PC-9 (cell line): Measurements from ENCODE around the gene FTO. TPM values are rescaled to one million over a fixed set of nuclear protein-coding genes. Genes with fewer than 3 reads are reported as not detected.

Source experiments
- BruUV-seq: library from RNA; stranded (reverse); fragments of 400-500 nt; replicated peaks from 2 replicates; lab custom pipeline; 2021; lab: Mats Ljungman, UMichigan
- CTCF ChIA-PET: fragments of 300-600 bp; sonication (Branson Sonifier 250); formaldehyde crosslinking; loops from one replicate; lab custom pipeline; 2022; ENCODE audit warnings: antibody characterized with exemption; lab: Charles Lee
- POLR2A ChIA-PET: fragments of 300-600 bp; sonication (Branson Sonifier 250); formaldehyde crosslinking; loops from one replicate; lab custom pipeline; 2022; ENCODE audit warnings: antibody characterized with exemption; ENCODE audit not compliant: unreplicated experiment; lab: Charles Lee
- DNase-seq, 2 experiments: peaks; one replicate each; pipeline versions ENCODE4 v3.0.0 to v3.0.0-alpha.2; 2015 to 2022; ENCODE audit warnings: mixed read lengths in 1 of 2
- H2AFZ ChIP-seq: fragments of 200-600 bp; sonication (generic); 2 replicates; pipeline ENCODE4 v1.8.1; 2017; ENCODE audit warnings: antibody characterized with exemption
- H3F3A ChIP-seq: fragments of 200-600 bp; sonication (generic); 2 replicates; pipeline ENCODE4 v1.8.1; 2017; ENCODE audit warnings: antibody characterized with exemption, mild to moderate bottlenecking, low read depth; ENCODE audit not compliant: insufficient read depth
- H3K27ac ChIP-seq: fragments of 200-600 bp; sonication (generic); 2 replicates; pipeline ENCODE4 v1.6.1; 2016; ENCODE audit warnings: mixed run types
- H3K27me3 ChIP-seq: fragments of 200-600 bp; sonication (generic); 2 replicates; pipeline ENCODE4 v1.6.1; 2016; ENCODE audit warnings: low read depth, mixed run types; ENCODE audit not compliant: insufficient read depth
- H3K36me3 ChIP-seq: fragments of 200-600 bp; sonication (generic); 2 replicates; pipeline ENCODE4 v1.6.1; 2016; ENCODE audit warnings: low read depth, mixed run types
- H3K4me1 ChIP-seq: fragments of 200-600 bp; sonication (generic); replicated peaks from 2 replicates; pipeline ENCODE4 v1.6.1; 2016; ENCODE audit warnings: mixed run types; ENCODE audit not compliant: insufficient read depth
- H3K4me2 ChIP-seq: fragments of 200-600 bp; sonication (generic); 2 replicates; pipeline ENCODE4 v1.6.1; 2017; ENCODE audit warnings: mixed run types
- H3K4me3 ChIP-seq: fragments of 200-600 bp; sonication (generic); 2 replicates; pipeline ENCODE4 v1.6.1; 2016; ENCODE audit warnings: mixed run types
- H3K79me2 ChIP-seq: fragments of 200-600 bp; sonication (generic); 2 replicates; pipeline ENCODE4 v1.6.1; 2017; ENCODE audit warnings: low read depth, mixed run types
- H3K9me2 ChIP-seq: fragments of 200-600 bp; sonication (generic); 2 replicates; pipeline ENCODE4 v1.8.1; 2017; ENCODE audit warnings: mild to moderate bottlenecking; ENCODE audit not compliant: insufficient read depth
- H3K9me3 ChIP-seq: fragments of 200-600 bp; sonication (generic); 2 replicates; pipeline ENCODE4 v1.8.1; 2016; ENCODE audit warnings: low read depth; ENCODE audit not compliant: insufficient read depth
- H4K20me1 ChIP-seq: fragments of 200-600 bp; sonication (generic); 2 replicates; pipeline ENCODE4 v1.8.1; 2017; ENCODE audit not compliant: insufficient read depth
- EZH2 ChIP-seq: fragments of 200-600 bp; sonication (generic); IDR thresholded peaks from 2 replicates; pipeline ENCODE4 v1.8.0; 2017; ENCODE audit warnings: antibody characterized with exemption, low read depth
- intact Hi-C: fragments of 100-400 bp; cut with micrococcal nuclease; formaldehyde crosslinking; loops from one replicate; pipeline ENCODE4 v1.10.0; 2022; ENCODE audit not compliant: unreplicated experiment
- total RNA-seq: library from RNA; stranded (reverse); gene quantifications from 2 replicates; pipeline ENCODE4 v1.2.3, GENCODE V29; 2021
- TF ChIP-seq, protein P1 (sequence below): fragments of 200-600 bp; sonication (generic); conservative IDR thresholded peaks from 2 replicates; pipeline ENCODE4 v1.6.1; 2017; ENCODE audit warnings: mixed run types, antibody characterized with exemption, mild to moderate bottlenecking, moderate library complexity

The FTO gene
- total RNA-seq, 1 experiment from 2014 or later, result 58.1 TPM

DNA sequence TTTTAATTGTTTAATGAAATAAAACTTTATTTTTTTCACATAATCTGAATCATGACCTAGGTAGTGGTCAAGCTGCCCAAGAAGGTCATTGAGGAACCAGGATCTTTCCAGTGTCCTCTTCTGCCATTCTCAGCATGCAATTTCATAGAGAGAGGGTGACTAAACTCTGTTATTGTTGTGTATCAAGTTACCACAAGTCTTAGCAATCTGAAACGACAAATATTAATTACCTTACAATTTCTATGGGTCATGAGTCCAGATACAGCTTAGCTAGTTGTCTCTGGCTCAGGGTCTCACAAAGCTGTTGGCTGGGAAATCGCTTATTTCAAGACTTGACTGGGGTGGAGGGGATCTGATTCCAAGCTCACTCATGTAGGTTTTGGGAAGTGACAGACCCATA is 37.6 kb downstream of the FTO start:
- peak overlapping the region; percentile 13; the same call in 1 of the 2 replicates for H3K4me2 ChIP-seq
- no peak for TF ChIP-seq EZH2
- TF ChIP-seq, protein P1, sequence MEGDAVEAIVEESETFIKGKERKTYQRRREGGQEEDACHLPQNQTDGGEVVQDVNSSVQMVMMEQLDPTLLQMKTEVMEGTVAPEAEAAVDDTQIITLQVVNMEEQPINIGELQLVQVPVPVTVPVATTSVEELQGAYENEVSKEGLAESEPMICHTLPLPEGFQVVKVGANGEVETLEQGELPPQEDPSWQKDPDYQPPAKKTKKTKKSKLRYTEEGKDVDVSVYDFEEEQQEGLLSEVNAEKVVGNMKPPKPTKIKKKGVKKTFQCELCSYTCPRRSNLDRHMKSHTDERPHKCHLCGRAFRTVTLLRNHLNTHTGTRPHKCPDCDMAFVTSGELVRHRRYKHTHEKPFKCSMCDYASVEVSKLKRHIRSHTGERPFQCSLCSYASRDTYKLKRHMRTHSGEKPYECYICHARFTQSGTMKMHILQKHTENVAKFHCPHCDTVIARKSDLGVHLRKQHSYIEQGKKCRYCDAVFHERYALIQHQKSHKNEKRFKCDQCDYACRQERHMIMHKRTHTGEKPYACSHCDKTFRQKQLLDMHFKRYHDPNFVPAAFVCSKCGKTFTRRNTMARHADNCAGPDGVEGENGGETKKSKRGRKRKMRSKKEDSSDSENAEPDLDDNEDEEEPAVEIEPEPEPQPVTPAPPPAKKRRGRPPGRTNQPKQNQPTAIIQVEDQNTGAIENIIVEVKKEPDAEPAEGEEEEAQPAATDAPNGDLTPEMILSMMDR, result no peak
- H2AFZ ChIP-seq, result no peak overlapping the region
- intact Hi-C loops, result loop anchor here (1.0 kb wide), 1 partner anchor 9 kb away; no protein-coding TSS in a partner anchor
- no peaks in the 10 kb centered on the region for H3K27me3 ChIP-seq
- H3K9me2 ChIP-seq, result no peaks in the 10 kb centered on the region
- no TSS peak for BruUV-seq
- no peaks in the 10 kb centered on the region for H3K9me3 ChIP-seq
- no peak overlapping the region for H3K4me3 ChIP-seq
- no peaks in the 10 kb centered on the region for H4K20me1 ChIP-seq
- no peak for DNase-seq
- POLR2A ChIA-PET, result no interaction called here
- no peak overlapping the region for H3K27ac ChIP-seq
- CTCF ChIA-PET, result no interaction called here
- peaks cover 54% of the 10 kb centered on the region for H3K4me1 ChIP-seq
- peaks cover 27% of the 10 kb centered on the region for H3F3A ChIP-seq
- peaks cover 39% of the 10 kb centered on the region for H3K79me2 ChIP-seq
- H3K36me3 ChIP-seq, result no peaks in the 10 kb centered on the region

DNA sequence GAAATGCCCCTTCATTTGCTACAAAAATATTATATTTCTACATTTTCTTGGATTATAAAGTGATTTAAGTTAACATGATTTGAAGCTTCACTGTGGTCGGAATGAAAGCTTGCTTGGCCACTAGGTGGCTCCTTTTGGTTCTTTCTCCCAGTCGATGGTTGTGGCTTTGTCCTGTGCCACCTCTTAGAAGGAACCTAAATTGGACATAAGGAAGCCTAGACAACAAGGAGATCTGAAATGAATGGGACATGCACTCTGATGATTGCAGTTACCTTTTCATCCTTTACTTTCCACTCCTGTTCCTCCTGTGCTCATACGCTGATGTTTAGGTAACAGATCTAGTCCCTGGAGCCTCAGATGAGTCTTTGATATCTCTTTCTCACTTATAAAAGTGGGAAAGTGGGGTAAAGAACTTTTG is 39.2 kb downstream of the FTO start:
- Histone ChIP-seq H3K79me2 (peaks cover 50% of the 10 kb centered on the region), H2AFZ (no peak overlapping the region), H3K4me2 (no peak overlapping the region), H4K20me1 (no peaks in the 10 kb centered on the region), H3K27me3 (no peaks in the 10 kb centered on the region), H3K9me3 (peaks cover 6% of the 10 kb centered on the region; the same call in 1 of the 2 replicates), H3K27ac (no peak overlapping the region), H3K4me3 (no peak overlapping the region), H3F3A (peaks cover 34% of the 10 kb centered on the region), H3K9me2 (no peaks in the 10 kb centered on the region), H3K36me3 (no peaks in the 10 kb centered on the region), H3K4me1 (peaks cover 60% of the 10 kb centered on the region)
- no TSS peak for BruUV-seq
- TF ChIP-seq EZH2, result no peak
- TF ChIP-seq, protein P1, result peak; percentile 61
- ChIA-PET POLR2A (no interaction called here), CTCF (no interaction called here)
- intact Hi-C loops, result no loop called here
- DNase-seq, result no peak

DNA sequence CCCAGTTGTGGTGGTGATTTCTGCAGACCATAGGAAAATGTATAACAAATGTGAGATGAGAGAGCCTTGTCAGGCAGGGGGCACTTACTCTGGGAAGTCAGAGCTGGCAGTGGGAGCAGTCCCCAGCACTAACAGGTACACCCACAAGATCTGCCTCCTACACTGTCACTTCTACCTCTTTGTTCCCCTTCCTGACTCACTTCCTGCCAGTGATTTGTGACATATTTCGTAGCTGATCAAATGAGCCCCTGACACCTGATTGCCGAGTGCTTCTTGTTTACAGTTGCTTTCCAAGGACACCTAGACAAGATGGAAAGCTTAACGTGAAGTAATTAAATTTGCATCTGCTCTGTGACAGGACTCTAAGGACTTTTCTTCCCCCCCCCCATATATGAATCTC is 40.5 kb downstream of the FTO start:
- intact Hi-C loops, result no loop called here
- no peaks in the 10 kb centered on the region for H3K9me2 ChIP-seq
- no peaks in the 10 kb centered on the region for H4K20me1 ChIP-seq
- peaks cover 60% of the 10 kb centered on the region for H3K4me1 ChIP-seq
- H3K79me2 ChIP-seq, result peaks cover 42% of the 10 kb centered on the region
- H3K27ac ChIP-seq, result peak overlapping the region; percentile 79
- H3K9me3 ChIP-seq, result peaks cover 6% of the 10 kb centered on the region; the same call in 1 of the 2 replicates
- H3K4me2 ChIP-seq, result peak overlapping the region; percentile 68
- ChIA-PET POLR2A (no interaction called here), CTCF (interaction anchor here (0.6 kb wide), 1 partner anchor 541 kb away, joined by 4 read pairs; no protein-coding TSS in a partner anchor)
- H3K27me3 ChIP-seq, result no peaks in the 10 kb centered on the region
- peak; percentile 22 to 84 for DNase-seq
- no peaks in the 10 kb centered on the region for H3K36me3 ChIP-seq
- no peak overlapping the region; the same call in 1 of the 2 replicates for H3K4me3 ChIP-seq
- BruUV-seq, result no TSS peak
- H2AFZ ChIP-seq, result no peak overlapping the region
- peaks cover 34% of the 10 kb centered on the region for H3F3A ChIP-seq
- no peak for TF ChIP-seq EZH2
- TF ChIP-seq, protein P1, result no peak
